HG02884 (cell line): ENCODE measurements around the gene CASKIN2.

Experiments
- ATAC-seq: cut with Tn5 transposase; IDR thresholded peaks from one replicate; pipeline ENCODE4 v1.9.1; 2021; ENCODE audit warnings: mild to moderate bottlenecking, moderate library complexity; ENCODE audit not compliant: unreplicated experiment

CASKIN2 gene

GRCh38 chr17:75507733-75508719 is 7.3 kb downstream of the CASKIN2 start:
- no peak for ATAC-seq

- no peak for ATAC-seq
These were observed 8.4 kb downstream of the CASKIN2 start for GRCh38 chr17:75506888-75507287.

- ATAC-seq = no peak
These were observed 9.2 kb downstream of the CASKIN2 start for GRCh38 chr17:75506134-75506533.

DNA sequence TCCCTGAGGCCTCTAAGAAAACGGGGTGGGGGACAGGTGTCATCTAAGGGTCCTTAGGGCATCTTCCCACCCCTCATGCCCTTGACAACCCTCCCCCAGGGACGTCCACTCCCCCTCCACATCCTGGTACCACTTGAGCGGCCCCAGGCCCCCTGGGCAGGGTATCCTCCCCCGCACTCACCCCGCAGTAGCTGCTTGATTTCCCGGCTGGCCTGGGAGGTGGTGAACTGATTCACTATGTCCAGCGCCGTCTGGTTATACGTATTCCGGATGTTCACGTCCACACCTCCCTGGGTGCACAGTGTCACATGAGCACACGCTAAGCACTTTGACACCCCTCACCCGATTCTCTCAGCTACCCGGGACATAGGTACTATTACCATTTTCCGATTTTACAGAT is 9.7 kb downstream of the CASKIN2 start:
- no peak for ATAC-seq

DNA sequence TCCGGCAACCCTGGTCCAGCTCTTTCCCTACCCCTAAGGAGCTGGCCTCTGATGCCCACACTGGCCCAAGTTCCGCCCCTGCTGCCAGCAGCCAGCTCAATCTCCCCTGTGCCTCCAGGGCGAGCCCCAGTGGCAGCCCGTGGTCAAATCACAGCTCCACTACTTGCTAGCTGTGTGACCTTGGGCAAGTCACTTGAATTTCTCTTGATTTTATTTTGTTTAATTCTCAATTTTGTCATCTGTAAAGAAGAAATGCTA is 10.3 kb downstream of the CASKIN2 start:
- ATAC-seq = no peak

GRCh38 chr17:75504347-75505151 is 10.8 kb downstream of the CASKIN2 start:
- no peak for ATAC-seq

- no peak for ATAC-seq
These were observed 11.4 kb downstream of the CASKIN2 start for GRCh38 chr17:75503976-75504346.

DNA sequence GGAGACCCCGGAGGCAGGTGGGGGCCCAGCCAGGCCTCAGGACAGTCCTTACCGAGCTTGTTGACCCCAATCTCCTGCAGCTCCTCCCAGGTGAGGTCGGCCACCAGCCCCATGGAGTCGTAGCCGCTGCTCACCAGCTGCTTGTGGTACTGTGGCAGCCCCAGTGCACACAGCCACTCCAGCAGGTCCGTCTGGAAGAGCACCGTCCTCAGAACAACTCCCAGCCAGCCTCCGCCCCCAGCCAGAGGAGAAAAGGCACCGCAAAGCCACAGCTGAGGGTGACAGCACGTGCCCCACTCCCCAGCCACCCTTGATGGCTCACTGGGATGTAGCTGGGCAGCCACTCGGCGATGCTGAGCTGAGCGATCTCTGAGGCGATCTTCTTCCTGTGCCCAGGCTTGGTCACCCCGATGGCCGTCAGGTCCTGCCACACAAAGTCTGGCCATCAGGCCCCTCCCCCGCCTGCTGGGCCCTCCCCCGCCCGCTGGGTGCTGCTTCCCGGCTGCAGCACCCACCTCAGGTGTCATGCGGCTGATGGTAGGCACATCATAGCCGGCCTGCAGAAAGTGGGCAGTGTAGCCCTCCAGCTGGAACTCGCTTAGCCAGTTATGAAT is 11.9 kb downstream of the CASKIN2 start:
- no peak for ATAC-seq

GRCh38 chr17:75502721-75503329 is 12.5 kb downstream of the CASKIN2 start:
- no peak for ATAC-seq

DNA sequence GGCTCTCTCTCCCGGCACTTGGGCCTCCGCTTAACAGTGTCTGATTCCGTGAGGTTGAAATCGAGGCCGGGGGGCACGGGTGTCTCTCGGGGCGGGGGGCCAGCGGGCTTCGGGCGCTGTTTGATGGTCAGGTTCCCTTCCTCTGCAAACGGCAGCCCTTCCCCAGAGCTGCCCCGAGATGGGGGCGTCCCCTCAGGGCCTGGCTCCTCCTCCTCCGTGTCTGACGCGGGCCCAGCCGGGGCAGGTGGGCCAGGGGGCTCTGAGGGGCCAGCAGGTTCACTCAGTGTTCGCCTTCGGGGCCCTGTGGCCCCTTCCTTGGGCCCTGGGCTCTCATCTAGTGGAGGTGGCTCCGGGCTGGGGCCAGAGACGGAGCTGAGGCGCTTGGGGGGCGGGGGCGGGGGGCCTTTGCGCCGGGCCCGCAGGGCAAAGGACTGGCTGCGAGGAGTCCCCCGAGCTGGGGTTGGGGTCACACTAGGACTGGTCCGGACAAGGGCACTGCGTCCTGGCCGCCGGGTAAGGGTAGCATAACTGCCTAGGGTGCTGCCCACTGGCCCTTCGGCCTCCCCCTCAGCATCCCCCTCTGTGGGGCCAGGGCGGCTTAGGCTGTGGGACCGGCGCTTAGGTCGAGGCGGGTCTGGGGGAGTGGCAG is 13.1 kb downstream of the CASKIN2 start:
- ATAC-seq = no peak

- ATAC-seq = no peak
These were observed 13.8 kb downstream of the CASKIN2 start for GRCh38 chr17:75501378-75502071.

- ATAC-seq = no peak
These were observed 14.7 kb downstream of the CASKIN2 start for GRCh38 chr17:75500419-75501216.

DNA sequence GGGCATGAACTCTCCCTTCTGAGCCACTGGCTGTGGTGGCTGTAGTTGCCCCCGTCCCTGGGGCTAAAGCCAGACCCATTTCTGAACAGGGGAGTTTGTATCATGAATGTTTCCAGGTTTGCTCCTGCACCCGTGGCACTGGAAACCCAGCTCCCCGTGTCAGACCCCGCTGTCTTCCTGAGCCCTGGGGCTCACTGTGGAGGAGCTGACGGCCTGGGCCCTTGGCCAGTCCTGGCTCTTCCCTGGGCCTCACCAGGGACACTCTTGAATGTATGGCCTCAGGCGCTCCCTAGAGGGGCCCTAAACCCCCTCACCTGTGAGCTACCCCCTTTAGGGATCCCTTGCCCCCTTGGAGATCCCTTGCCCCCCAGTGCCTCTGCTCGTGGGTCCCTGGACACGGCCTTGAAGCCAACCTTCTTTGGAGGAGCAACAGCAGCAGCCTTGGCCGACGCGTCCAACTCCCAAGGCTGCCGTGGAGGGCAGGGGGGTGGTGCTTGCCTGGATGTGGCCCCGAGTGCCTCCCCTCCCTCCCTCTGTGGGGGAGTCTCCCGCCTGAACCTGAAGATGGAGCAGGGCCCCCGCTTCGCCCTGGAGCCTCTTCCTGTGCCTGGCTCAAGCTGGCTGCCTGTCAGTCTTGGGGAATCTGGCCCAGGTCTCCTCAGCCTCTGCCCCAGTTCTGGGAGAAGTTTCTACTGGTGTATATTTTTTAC is 15.9 kb downstream of the CASKIN2 start:
- no peak for ATAC-seq

- no peak for ATAC-seq
These were observed 16.6 kb downstream of the CASKIN2 start for GRCh38 chr17:75498726-75499213.

DNA sequence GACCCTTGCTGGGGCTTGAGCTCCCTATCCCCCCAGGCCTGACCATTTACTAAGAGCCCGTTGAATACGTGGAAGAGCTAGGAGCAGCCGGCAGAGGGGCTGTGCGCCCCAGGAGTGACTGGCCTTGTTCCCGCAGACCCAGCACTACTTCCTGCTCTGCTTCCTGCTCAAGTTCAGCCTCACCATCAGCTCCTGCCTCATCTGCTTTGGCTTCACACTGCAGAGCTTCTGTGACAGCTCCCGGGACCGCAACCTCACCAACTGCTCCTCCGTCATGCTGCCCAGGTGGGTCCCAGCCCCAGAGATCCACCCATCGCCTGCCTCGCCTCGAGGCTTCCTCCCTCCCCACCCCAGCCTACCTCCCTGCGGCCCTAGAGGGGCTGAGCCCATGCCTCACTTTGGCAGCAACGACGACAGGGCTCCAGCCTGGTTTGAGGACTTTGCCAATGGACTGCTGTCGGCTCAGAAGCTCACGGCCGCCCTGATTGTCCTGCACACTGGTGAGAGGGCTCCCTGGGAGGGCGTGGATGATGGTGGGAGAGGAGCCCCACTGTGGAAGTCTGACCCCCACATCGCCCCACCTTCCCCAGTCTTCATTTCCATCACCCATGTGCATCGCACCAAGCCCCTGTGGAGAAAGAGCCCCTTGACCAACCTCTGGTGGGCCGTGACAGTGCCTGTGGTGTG is 17.2 kb downstream of the CASKIN2 start:
- no peak for ATAC-seq

DNA sequence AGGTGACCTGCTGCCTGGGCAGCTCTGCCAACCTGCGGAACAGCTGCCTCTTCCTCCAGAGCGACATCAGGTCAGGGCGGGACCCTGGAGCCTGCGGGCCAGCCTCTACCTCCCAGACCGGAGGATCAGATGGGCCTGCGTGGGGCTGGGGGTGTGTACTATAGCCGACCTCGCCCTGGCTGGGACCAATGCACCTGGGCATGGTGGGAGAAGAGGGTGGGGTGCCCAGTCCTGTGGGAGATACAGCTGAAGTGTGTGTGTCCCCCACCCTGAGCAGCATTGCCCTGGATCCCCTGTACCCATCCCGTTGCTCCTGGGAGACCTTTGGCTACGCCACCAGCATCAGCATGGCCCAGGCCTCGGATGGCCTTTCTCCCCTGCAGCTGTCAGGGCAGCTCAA is 19.3 kb downstream of the CASKIN2 start:
- ATAC-seq = no peak

DNA sequence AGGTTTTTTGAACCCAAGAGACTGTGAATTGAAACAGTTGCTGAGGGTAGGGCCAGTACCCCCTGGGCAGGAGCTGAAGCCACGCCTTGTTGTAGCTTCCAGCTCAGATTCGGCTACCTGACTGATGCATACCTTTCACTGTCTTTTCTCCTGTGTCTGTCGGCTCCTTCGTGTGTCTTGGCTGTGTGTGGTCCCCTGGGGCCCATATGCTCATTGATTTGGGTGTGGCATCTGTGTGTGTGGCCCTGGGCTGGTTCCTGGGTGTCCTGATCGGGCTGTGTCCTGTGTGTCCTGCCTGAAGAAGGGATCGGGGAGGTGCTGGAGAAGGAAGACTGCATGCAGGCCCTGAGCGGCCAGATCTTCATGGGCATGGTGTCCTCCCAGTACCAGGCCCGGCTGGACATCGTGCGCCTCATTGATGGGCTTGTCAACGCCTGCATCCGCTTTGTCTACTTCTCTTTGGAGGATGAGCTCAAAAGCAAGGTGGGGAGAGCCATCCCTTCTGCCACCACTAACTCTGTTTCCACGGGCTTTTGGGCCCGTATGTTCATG is 20.9 kb downstream of the CASKIN2 start:
- ATAC-seq = no peak
